IMR-90 (cell line): Measurements from ENCODE around the gene PCGF6.

Experiments used
- CEBPB ChIP-seq: IDR thresholded peaks from 2 replicates; pipeline ENCODE4 v1.6.1; 2012; ENCODE audit warnings: low read depth, low read length, improper control_type of control experiment
- CHD1 ChIP-seq: IDR thresholded peaks from 2 replicates; pipeline ENCODE4 v1.6.1; 2012; ENCODE audit warnings: low read depth, low read length, improper control_type of control experiment
- CTCF ChIP-seq: conservative IDR thresholded peaks from 2 replicates; pipeline ENCODE4 v1.5.1; 2012; ENCODE audit warnings: mild to moderate bottlenecking, low read depth, low read length, improper control_type of control experiment
- ELK1 ChIP-seq: fragments of 150-350 bp; IDR thresholded peaks from 2 replicates; pipeline ENCODE4 v1.6.1; 2016; ENCODE audit warnings: low read depth, mild to moderate bottlenecking, low read length, moderate library complexity, borderline replicate concordance
- FOS ChIP-seq: fragments of 150-350 bp; IDR thresholded peaks from 2 replicates; pipeline ENCODE4 v1.6.1; 2016; ENCODE audit warnings: low read depth, low read length
- MAFK ChIP-seq: IDR thresholded peaks from 2 replicates; pipeline ENCODE4 v1.6.1; 2012; ENCODE audit warnings: low read depth, low read length, improper control_type of control experiment
- POLR2A ChIP-seq: IDR thresholded peaks from 2 replicates; pipeline ENCODE4 v1.6.1; 2012; ENCODE audit warnings: mild to moderate bottlenecking, low read depth, low read length
- RAD21 ChIP-seq: IDR thresholded peaks from 2 replicates; pipeline ENCODE4 v1.6.1; 2012; ENCODE audit warnings: low read length, improper control_type of control experiment
- RCOR1 ChIP-seq: IDR thresholded peaks from 2 replicates; pipeline ENCODE4 v1.6.1; 2012; ENCODE audit warnings: mild to moderate bottlenecking, low read length, improper control_type of control experiment; ENCODE audit not compliant: insufficient replicate concordance
- RFX5 ChIP-seq: IDR thresholded peaks from 2 replicates; pipeline ENCODE4 v1.8.0; 2012; ENCODE audit warnings: low read depth, mild to moderate bottlenecking, low read length, moderate library complexity
- SMC3 ChIP-seq: fragments of 150-350 bp; IDR thresholded peaks from 2 replicates; pipeline ENCODE4 v1.6.1; 2016; ENCODE audit warnings: low read depth, mild to moderate bottlenecking, antibody characterized with exemption, low read length, moderate library complexity
- USF2 ChIP-seq: fragments of 150-350 bp; IDR thresholded peaks from 2 replicates; pipeline ENCODE4 v1.6.1; 2017; ENCODE audit warnings: mild to moderate bottlenecking, antibody characterized with exemption, low read length, low read depth

GRCh38 chr10:103276251-103276895, 74.6 kb downstream of the PCGF6 start:
- TF ChIP-seq CTCF, result no peak
- TF ChIP-seq FOS, result no peak
- no peak for TF ChIP-seq MAFK
- no peak for TF ChIP-seq POLR2A
- no peak for TF ChIP-seq RAD21
- TF ChIP-seq USF2, result no peak
- TF ChIP-seq RFX5, result no peak
- no peak for TF ChIP-seq RCOR1
- TF ChIP-seq SMC3, result no peak
- TF ChIP-seq ELK1, result no peak
- TF ChIP-seq CEBPB, result no peak
- no peak for TF ChIP-seq CHD1
